Erythroblast (primary cell): ENCODE results near the gene TEX101.

Source experiments
- GATA1 ChIP-seq: IDR thresholded peaks from 2 replicates; pipeline ENCODE4 v1.6.1; 2011; ENCODE audit warnings: low read depth, mild to moderate bottlenecking, control low read depth, low read length, moderate library complexity
- POLR2A ChIP-seq: IDR thresholded peaks from 2 replicates; pipeline ENCODE4 v1.6.1; 2011; ENCODE audit warnings: mild to moderate bottlenecking, low read length

GRCh38 chr19:43438291-43439031, 23.8 kb downstream of the TEX101 start:
- TF ChIP-seq POLR2A (no peak), GATA1 (no peak)
